Spinal cord (tissue), 10 donors: ENCODE measurements around the gene EML5. TPM values are rescaled to one million over a fixed set of nuclear protein-coding genes. Genes with fewer than 3 reads are reported as not detected.
A peak's percentile ranks its signal among the peaks of the same experiment; 100 is the strongest.

Experiments
- DNase-seq, 6 donors: peaks; one replicate each; pipeline versions ENCODE4 v3.0.0 to v3.0.0-alpha.2; 2013 to 2015; ENCODE audit warnings: low spot score in 6 of 6, low read depth in 4 of 6
- H3K27ac ChIP-seq: one replicate; pipeline ENCODE4 v1.5.1; 2013; ENCODE audit warnings: low read depth, low read length, control low read depth
- H3K27me3 ChIP-seq: one replicate; pipeline ENCODE4 v1.6.1; 2013; ENCODE audit warnings: low read length; ENCODE audit not compliant: control insufficient read depth, insufficient read depth
- H3K36me3 ChIP-seq: one replicate; pipeline ENCODE4 v1.6.1; 2013; ENCODE audit warnings: low read length; ENCODE audit not compliant: control insufficient read depth, insufficient read depth
- H3K4me1 ChIP-seq: one replicate; pipeline ENCODE4 v1.6.1; 2013; ENCODE audit warnings: low read length; ENCODE audit not compliant: control insufficient read depth, insufficient read depth
- H3K4me3 ChIP-seq: one replicate; pipeline ENCODE4 v1.5.1; 2013; ENCODE audit warnings: low read depth, low read length, control low read depth
- H3K9me3 ChIP-seq: one replicate; pipeline ENCODE4 v1.6.1; 2013; ENCODE audit warnings: low read length; ENCODE audit not compliant: control insufficient read depth, insufficient read depth
- WGBS: methylation state at CpG from one replicate; pipeline ENCODE4 v1.1.5; 2013; ENCODE audit warnings: missing lambda C conversion rate; ENCODE audit not compliant: insufficient coverage; 5-methylcytosine and 5-hydroxymethylcytosine counted together
- polyA plus RNA-seq, 2 donors: library from polyadenylated mRNA; unstranded; fragments of 120-200 nt; gene quantifications; one replicate each; pipeline ENCODE4 v1.2.1, GENCODE V29; 2013; ENCODE audit not compliant: insufficient read length in 2 of 2
- total RNA-seq, 2 donors: library from RNA; depleted of rRNA in 1 of 2; stranded (reverse); fragments of 120-200 nt in 1 of 2; fragments of >200 nt in 1 of 2; gene quantifications; one replicate each; pipeline versions ENCODE4 v1.2.3 to v1.2.4, GENCODE V29; 2013 to 2014
- donor health status: healthy.

Gene EML5
- total and polyA plus RNA-seq, 4 donors: 5.2 to 16.1 (median 7.5) TPM

DNA sequence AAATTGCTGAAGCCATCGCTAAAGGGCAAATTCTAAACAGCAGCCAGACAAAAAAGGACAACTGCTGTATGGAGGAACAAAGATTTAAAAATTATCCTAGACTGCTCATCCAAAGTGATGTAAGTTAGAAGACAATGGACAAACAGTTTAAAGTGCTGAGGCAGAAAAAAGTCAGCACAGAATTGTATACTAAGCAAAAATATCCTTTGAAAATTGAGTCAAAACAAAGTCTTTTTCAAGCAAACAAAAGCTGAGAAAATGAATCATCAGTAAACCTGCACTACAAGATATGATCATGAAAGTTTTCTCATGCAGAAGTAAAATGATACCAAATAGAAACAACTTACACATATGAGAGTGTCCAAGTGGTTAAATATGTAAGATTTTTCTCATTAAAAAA lies 43.6 kb downstream of the EML5 start:
- Histone ChIP-seq H3K27me3 (no peaks in the 10 kb centered on the region), H3K27ac (no peak overlapping the region), H3K4me3 (no peak overlapping the region), H3K36me3 (no peaks in the 10 kb centered on the region), H3K4me1 (no peaks in the 10 kb centered on the region), H3K9me3 (no peaks in the 10 kb centered on the region)
- DNase-seq: no peak
- no CpG with 5 or more reads among the region's 1 CpG for WGBS

DNA sequence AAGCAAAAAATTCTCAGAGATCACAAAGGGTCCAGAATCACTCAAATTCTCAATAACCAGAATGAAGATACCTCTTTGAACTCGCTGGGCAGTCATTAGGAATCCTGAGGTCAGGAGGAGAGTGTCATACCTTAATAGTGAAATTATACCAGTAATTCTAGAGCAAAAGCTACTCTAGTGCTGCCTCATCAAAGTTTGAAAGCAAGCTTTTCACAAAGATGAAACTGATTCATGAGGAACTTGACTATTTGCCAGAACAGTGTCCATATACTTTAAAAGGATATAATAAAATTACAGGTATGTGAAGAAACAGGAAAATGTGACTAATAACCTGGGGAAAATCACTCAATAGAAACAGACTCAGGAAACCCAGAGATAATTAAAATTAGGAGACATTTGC lies 44.5 kb downstream of the EML5 start:
- no peak overlapping the region for H3K4me3 ChIP-seq
- no peaks in the 10 kb centered on the region for H3K9me3 ChIP-seq
- H3K36me3 ChIP-seq: no peaks in the 10 kb centered on the region
- no CpG with 5 or more reads among the region's 1 CpG for WGBS
- H3K27me3 ChIP-seq: no peaks in the 10 kb centered on the region
- no peak overlapping the region for H3K27ac ChIP-seq
- no peaks in the 10 kb centered on the region for H3K4me1 ChIP-seq
- DNase-seq: no peak

DNA sequence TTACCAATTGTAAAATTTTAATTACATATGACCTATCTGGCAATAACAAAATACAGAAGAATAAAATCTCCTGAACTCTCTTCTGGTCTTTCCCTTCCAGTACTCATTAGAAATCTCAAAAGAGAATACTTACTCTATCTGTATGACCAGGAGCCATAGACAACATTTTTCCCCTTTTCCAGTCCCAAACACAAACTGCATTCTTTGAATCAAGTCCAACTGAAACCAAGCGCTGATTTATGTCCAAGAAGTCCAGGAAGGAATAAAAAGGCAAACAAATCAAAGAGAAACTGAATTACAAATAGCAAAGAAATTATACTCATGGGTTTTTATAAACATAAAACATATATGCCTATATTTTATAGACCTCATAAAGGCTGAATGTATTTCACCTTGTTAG lies 46.7 kb downstream of the EML5 start:
- Histone ChIP-seq H3K9me3 (no peaks in the 10 kb centered on the region), H3K36me3 (no peaks in the 10 kb centered on the region), H3K4me1 (no peaks in the 10 kb centered on the region), H3K27ac (no peak overlapping the region), H3K4me3 (no peak overlapping the region), H3K27me3 (no peaks in the 10 kb centered on the region)
- peak in 1 of 6 donors; percentile 19 for DNase-seq
- no CpG with 5 or more reads among the region's 1 CpG for WGBS

DNA sequence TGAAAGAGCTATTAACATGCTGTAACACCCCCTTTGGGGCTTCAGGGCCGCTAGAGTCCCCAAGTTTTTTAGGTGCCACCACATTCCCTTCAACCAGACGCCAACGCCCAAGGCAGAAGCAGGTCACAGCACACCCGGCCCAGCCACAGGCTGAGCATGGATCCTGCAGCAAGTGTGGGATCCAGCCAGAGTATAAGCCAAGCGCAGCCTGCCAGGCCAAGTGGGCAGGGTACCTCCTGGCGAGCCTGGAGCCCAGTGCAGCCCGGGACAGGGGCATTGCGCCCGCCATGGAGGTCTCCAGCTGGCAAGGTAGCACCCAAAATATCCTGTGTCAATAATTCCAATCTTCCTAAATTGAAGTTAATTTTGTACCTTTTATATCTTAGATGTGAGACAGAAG lies 55.5 kb downstream of the EML5 start:
- Histone ChIP-seq H3K9me3 (no peaks in the 10 kb centered on the region), H3K36me3 (peaks cover 7% of the 10 kb centered on the region), H3K4me1 (no peaks in the 10 kb centered on the region), H3K27ac (no peak overlapping the region), H3K4me3 (no peak overlapping the region), H3K27me3 (no peaks in the 10 kb centered on the region)
- WGBS: 97% methylated on average over 5 of the region's 9 CpGs
- no peak for DNase-seq

DNA sequence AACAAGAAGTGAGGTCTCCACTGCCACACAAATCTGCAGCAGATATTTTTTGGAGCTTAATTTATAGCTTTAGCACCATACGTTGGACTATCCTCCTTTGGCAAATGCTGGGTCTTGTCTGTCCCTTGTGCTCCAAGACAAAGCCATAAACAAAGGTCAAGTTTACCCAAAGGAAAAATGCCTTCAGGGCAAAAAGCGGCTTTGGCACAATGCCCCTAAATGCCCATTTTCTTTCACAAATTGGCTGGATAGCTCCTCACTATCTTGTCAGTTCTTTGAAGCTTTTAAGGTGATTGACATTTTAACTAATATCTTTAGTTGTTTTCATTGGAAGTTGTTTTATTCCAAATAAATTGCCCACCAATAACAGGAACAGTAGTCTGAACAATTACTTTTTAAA lies 59.6 kb downstream of the EML5 start:
- no peaks in the 10 kb centered on the region for H3K27me3 ChIP-seq
- no peak for DNase-seq
- peaks cover 7% of the 10 kb centered on the region for H3K36me3 ChIP-seq
- H3K27ac ChIP-seq: no peak overlapping the region
- whole genome bisulfite sequencing: 100% methylated on average over 1 of the region's 2 CpGs
- no peak overlapping the region for H3K4me3 ChIP-seq
- H3K4me1 ChIP-seq: no peaks in the 10 kb centered on the region
- H3K9me3 ChIP-seq: no peaks in the 10 kb centered on the region

DNA sequence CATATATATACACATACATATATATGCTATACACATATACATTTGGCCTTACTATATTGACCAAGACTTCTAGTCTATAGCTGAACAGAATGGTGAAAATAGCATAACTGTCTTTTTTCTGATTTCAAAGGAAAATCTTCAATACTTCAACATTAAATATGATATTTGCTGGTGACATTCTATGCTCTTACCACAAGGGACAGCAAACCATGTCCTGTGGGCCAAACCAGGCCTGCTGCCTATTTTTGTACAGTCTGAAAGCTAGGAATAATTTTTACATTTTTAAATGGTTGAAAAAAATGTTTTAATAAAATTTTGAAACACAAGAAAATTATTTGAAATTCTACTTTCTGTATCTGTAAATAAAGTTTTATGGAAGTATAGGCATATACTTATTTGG lies 63.6 kb downstream of the EML5 start:
- no peak for DNase-seq
- no peak overlapping the region for H3K27ac ChIP-seq
- H3K27me3 ChIP-seq: no peaks in the 10 kb centered on the region
- no peaks in the 10 kb centered on the region for H3K9me3 ChIP-seq
- H3K36me3 ChIP-seq: no peaks in the 10 kb centered on the region
- H3K4me3 ChIP-seq: no peak overlapping the region
- no peaks in the 10 kb centered on the region for H3K4me1 ChIP-seq

DNA sequence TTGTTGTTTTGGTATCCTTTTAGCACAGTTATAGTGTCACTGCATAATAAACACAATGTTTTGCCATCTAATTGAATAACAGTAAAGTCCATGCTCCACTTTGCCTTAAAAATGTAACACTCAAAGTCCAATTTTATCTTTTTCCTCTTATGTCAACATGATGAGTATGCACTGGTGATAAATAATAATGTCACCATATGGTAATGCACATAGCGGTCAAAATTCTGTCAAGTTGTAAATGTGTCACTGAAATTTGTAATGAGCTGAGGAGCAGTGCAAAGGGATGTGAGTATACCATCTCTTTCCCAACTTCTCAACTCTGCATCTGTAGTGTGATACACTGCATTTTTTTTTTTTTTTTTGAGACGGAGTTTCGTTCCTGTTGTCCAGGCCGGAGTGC lies 65.7 kb downstream of the EML5 start:
- no peak overlapping the region for H3K27ac ChIP-seq
- no CpG with 5 or more reads among the region's 4 CpGs for WGBS
- H3K9me3 ChIP-seq: no peaks in the 10 kb centered on the region
- no peaks in the 10 kb centered on the region for H3K4me1 ChIP-seq
- H3K4me3 ChIP-seq: no peak overlapping the region
- no peak for DNase-seq
- H3K27me3 ChIP-seq: no peaks in the 10 kb centered on the region
- no peaks in the 10 kb centered on the region for H3K36me3 ChIP-seq

DNA sequence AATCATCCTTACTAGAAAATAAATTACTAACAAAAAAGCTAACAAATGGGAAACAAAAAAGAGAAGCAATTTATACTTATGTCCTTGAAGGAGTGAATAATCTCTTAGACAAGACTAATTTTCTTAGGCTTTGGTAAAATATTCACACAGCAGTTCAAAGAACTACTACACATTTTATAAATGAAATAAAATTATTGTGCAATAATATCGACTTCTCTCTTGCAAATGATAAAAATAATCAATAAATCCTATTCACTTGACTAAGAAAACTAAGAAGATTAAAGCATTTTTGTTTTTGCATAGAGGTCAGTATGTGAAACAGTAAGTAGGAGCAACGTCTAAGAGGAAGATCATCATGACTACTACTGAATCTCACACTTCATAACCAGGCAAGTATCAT lies 82.0 kb downstream of the EML5 start:
- WGBS: no CpG with 5 or more reads among the region's 2 CpGs
- Histone ChIP-seq H3K9me3 (no peaks in the 10 kb centered on the region), H3K27me3 (no peaks in the 10 kb centered on the region), H3K27ac (no peak overlapping the region), H3K4me3 (no peak overlapping the region), H3K36me3 (peaks cover 2% of the 10 kb centered on the region), H3K4me1 (no peaks in the 10 kb centered on the region)
- no peak for DNase-seq

DNA sequence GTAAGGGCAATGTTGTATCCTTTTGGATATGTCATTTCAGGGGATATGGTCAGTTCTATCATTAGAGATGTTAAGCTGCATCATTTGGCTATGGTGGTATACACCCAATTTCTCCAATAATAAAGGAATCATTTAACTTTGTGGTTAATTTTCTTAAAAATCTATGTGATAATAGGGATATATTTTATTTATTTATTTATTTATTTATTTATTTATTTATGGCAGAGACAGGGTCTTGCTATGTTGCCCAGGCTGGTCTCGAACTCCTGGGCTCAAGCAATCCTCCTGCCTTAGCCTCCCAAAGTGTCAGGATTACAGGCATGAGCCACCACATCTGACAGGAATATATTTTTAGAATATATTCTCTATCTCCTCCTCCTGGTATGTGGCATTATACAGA lies 85.7 kb downstream of the EML5 start:
- no peaks in the 10 kb centered on the region for H3K36me3 ChIP-seq
- no peak for DNase-seq
- no peak overlapping the region for H3K27ac ChIP-seq
- H3K4me1 ChIP-seq: no peaks in the 10 kb centered on the region
- no peak overlapping the region for H3K4me3 ChIP-seq
- no peaks in the 10 kb centered on the region for H3K27me3 ChIP-seq
- H3K9me3 ChIP-seq: no peaks in the 10 kb centered on the region
- WGBS: no CpG with 5 or more reads among the region's 1 CpG

DNA sequence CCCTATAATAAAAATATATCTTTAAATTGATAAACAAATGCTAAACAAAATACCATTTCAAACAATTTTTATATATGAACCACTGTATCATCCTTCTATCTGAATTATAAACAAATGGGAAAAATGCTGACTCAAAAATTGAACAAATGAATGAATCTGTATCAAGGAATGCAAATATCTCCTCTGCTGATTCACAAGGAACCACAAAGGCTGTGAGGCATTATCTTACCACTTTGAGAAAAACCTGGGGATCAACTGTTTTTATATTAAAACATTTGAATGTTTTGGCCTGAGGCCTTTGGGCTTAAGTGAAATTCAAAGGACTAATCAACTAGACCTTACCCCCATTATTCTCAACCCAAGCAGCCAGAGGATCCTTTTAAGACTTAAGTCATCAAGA lies 86.3 kb downstream of the EML5 start:
- Histone ChIP-seq H3K27me3 (no peaks in the 10 kb centered on the region), H3K9me3 (no peaks in the 10 kb centered on the region), H3K4me1 (no peaks in the 10 kb centered on the region), H3K27ac (no peak overlapping the region), H3K36me3 (no peaks in the 10 kb centered on the region), H3K4me3 (no peak overlapping the region)
- no peak for DNase-seq

DNA sequence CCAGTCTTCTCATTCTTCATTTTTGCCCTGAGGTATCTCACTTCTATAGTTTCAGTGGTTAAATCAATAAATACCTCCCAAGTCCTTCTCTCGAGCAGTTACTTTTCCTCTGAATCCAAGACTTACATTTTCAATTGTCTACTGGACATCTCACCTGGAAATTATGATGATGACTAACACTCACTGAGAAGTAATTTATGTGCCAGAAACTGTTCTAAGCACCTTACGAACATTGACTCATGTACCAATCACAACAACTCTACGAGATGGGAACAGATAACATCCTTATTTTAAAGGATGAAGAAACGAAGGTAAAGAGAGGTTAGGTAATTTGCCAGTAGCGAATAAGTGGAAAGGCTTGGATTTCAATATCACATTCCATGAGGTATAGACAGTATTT lies 94.1 kb downstream of the EML5 start:
- Histone ChIP-seq H3K4me1 (no peaks in the 10 kb centered on the region), H3K27me3 (no peaks in the 10 kb centered on the region), H3K9me3 (no peaks in the 10 kb centered on the region), H3K27ac (no peak overlapping the region), H3K4me3 (no peak overlapping the region), H3K36me3 (no peaks in the 10 kb centered on the region)
- WGBS: 100% methylated on average over 1 of the region's 5 CpGs
- no peak for DNase-seq
